CD4-positive, alpha-beta T cell (primary cell): ENCODE data around the gene TLR6. TPM values are rescaled to one million over a fixed set of nuclear protein-coding genes. Genes with fewer than 3 reads are reported as not detected.
"Not testable (repeated sequence)": the region's sequence is repeated elsewhere in the genome, so short reads cannot be mapped to it uniquely, and the experiment has no call there.

Experiments
- ATAC-seq: fragments of 200-7000 bp; cut with Tn5 transposase; one replicate; pipeline ENCODE4 v1.10.0; 2022; ENCODE audit warnings: mild to moderate bottlenecking; ENCODE audit not compliant: poor library complexity
- CTCF ChIA-PET: fragments of 350-600 bp; sonication (Branson Sonifier 250); formaldehyde crosslinking; loops from one replicate; lab custom pipeline; 2021; ENCODE audit warnings: antibody characterized with exemption, inconsistent platforms; lab: Charles Lee
- POLR2A ChIA-PET: fragments of 350-600 bp; sonication (Branson Sonifier 250); formaldehyde crosslinking; loops from one replicate; lab custom pipeline; 2021; ENCODE audit warnings: antibody characterized with exemption, inconsistent platforms; lab: Charles Lee
- DNase-seq, 14 experiments: peaks; one replicate each; pipeline ENCODE4 v3.0.0-alpha.2; 2013 to 2020; ENCODE audit warnings: mixed read lengths in 2 of 14
- H3K27ac ChIP-seq, 2 donors: one replicate each; pipeline versions ENCODE4 v1.5.1 to v1.7.0; 2013; ENCODE audit warnings: low read length in 2 of 2, low read depth in 1 of 2, mild to moderate bottlenecking in 1 of 2
- H3K27me3 ChIP-seq, 2 experiments: 1 replicate in 1 of 2; 2 replicates in 1 of 2; pipeline versions ENCODE4 v1.6.1 to v1.7.0; 2013; ENCODE audit warnings: low read length in 2 of 2, control low read depth in 1 of 2, mild to moderate bottlenecking in 1 of 2, moderate library complexity in 1 of 2; ENCODE audit not compliant: insufficient read depth in 2 of 2, control insufficient read depth in 1 of 2
- H3K36me3 ChIP-seq: one replicate; pipeline ENCODE4 v1.6.1; 2013; ENCODE audit warnings: low read length, control low read depth; ENCODE audit not compliant: insufficient read depth
- H3K4me1 ChIP-seq: one replicate; pipeline ENCODE4 v1.6.1; 2013; ENCODE audit warnings: low read length, control low read depth; ENCODE audit not compliant: insufficient read depth
- H3K4me3 ChIP-seq: one replicate; pipeline ENCODE4 v1.5.1; 2013; ENCODE audit warnings: mild to moderate bottlenecking, low read length, moderate library complexity
- H3K9me3 ChIP-seq, 2 experiments: 1 replicate in 1 of 2; 2 replicates in 1 of 2; pipeline versions ENCODE4 v1.6.1 to v1.7.0; 2013; ENCODE audit warnings: low read length in 2 of 2, mild to moderate bottlenecking in 2 of 2, control low read depth in 1 of 2, moderate library complexity in 1 of 2; ENCODE audit not compliant: control insufficient read depth in 1 of 2, insufficient read depth in 1 of 2
- H3K27ac Mint-ChIP-seq: one replicate; pipeline ENCODE4 v1.8.0; 2020; ENCODE audit warnings: mixed read lengths
- H3K27me3 Mint-ChIP-seq: one replicate; pipeline ENCODE4 v1.8.0; 2021; ENCODE audit warnings: mixed read lengths
- H3K36me3 Mint-ChIP-seq: one replicate; pipeline ENCODE4 v1.8.0; 2021; ENCODE audit warnings: low read depth, mixed read lengths
- H3K4me1 Mint-ChIP-seq: one replicate; pipeline ENCODE4 v1.8.0; 2021; ENCODE audit warnings: low read depth, mixed read lengths
- H3K4me3 Mint-ChIP-seq: one replicate; pipeline ENCODE4 v1.8.0; 2020; ENCODE audit warnings: mild to moderate bottlenecking, mixed read lengths
- H3K9me3 Mint-ChIP-seq: one replicate; pipeline ENCODE4 v1.8.0; 2020; ENCODE audit warnings: mixed read lengths
- CTCF ChIP-seq: fragments of 200-600 bp; IDR thresholded peaks from one replicate; pipeline ENCODE4 v1.8.0; 2022; ENCODE audit warnings: antibody characterized with exemption, mild to moderate bottlenecking
- intact Hi-C, 2 experiments: fragments of 100-400 bp; cut with DNase I in 1 of 2; cut with micrococcal nuclease in 1 of 2; formaldehyde crosslinking; loops; one replicate each; pipeline versions ENCODE4 v1.15.1 to v1.9.0; 2023 to 2025; cut with DNase I, micrococcal nuclease
- total RNA-seq, 174 experiments: library from RNA in 2 of 174; stranded (reverse) in 2 of 174; gene quantifications; one replicate each; pipeline ENCODE4 v1.2.3 and lab custom pipeline; 2021 to 2026

Gene TLR6
- total RNA-seq, 2 experiments from 2014 or later = 0.69 to 1.3 TPM

GRCh38 chr4:38815885-38816782 is 40.5 kb downstream of the TLR6 start:
- ATAC-seq = no peak
- Mint-ChIP-seq H3K4me3 (no peak overlapping the region), H3K4me1 (peaks cover 9% of the 10 kb centered on the region), H3K36me3 (no peaks in the 10 kb centered on the region), H3K9me3 (peaks cover 5% of the 10 kb centered on the region), H3K27me3 (no peaks in the 10 kb centered on the region), H3K27ac (no peak overlapping the region)
- Histone ChIP-seq H3K9me3 (peaks cover 6 to 8% of the 10 kb centered on the region in 2 experiments), H3K27ac (no peak overlapping the region), H3K36me3 (no peaks in the 10 kb centered on the region), H3K27me3 (no peaks in the 10 kb centered on the region), H3K4me1 (no peaks in the 10 kb centered on the region), H3K4me3 (no peak overlapping the region)
- TF ChIP-seq CTCF = no peak
- ChIA-PET CTCF (no interaction called here), POLR2A (interaction anchor here (0.6 kb wide), 1 partner anchor 15 kb away, joined by 3 read pairs; no protein-coding TSS in a partner anchor)
- intact Hi-C loops = no loop called here
- DNase-seq = peak in 3 of 14 experiments; percentile 6 to 53 (median 37)

- Histone ChIP-seq H3K4me1 (no peaks in the 10 kb centered on the region), H3K9me3 (peaks cover 6 to 8% of the 10 kb centered on the region in 2 experiments), H3K27me3 (no peaks in the 10 kb centered on the region), H3K4me3 (no peak overlapping the region), H3K27ac (no peak overlapping the region), H3K36me3 (no peaks in the 10 kb centered on the region)
- Mint-ChIP-seq H3K27me3 (no peaks in the 10 kb centered on the region), H3K4me3 (no peak overlapping the region), H3K4me1 (peaks cover 3% of the 10 kb centered on the region), H3K36me3 (no peaks in the 10 kb centered on the region), H3K27ac (no peak overlapping the region), H3K9me3 (peaks cover 5% of the 10 kb centered on the region)
- POLR2A ChIA-PET = no interaction called here
- DNase-seq (no peak), ATAC-seq (no peak)
- no peak for TF ChIP-seq CTCF
- intact Hi-C loops = no loop called here
- CTCF ChIA-PET = no interaction called here
These were observed 42.2 kb downstream of the TLR6 start for GRCh38 chr4:38814386-38814785.

- Mint-ChIP-seq H3K9me3 (peaks cover 5% of the 10 kb centered on the region), H3K27ac (no peak overlapping the region), H3K27me3 (no peaks in the 10 kb centered on the region), H3K36me3 (no peaks in the 10 kb centered on the region), H3K4me3 (no peak overlapping the region), H3K4me1 (no peaks in the 10 kb centered on the region)
- Histone ChIP-seq H3K36me3 (no peaks in the 10 kb centered on the region), H3K27me3 (no peaks in the 10 kb centered on the region), H3K4me3 (no peak overlapping the region), H3K9me3 (peaks cover 6 to 8% of the 10 kb centered on the region in 2 experiments), H3K27ac (no peak overlapping the region), H3K4me1 (peaks cover under 1% of the 10 kb centered on the region)
- CTCF ChIA-PET = no interaction called here
- intact Hi-C loops = no loop called here
- TF ChIP-seq CTCF = no peak
- DNase-seq (no peak), ATAC-seq (no peak)
- POLR2A ChIA-PET = no interaction called here
These were observed 45.3 kb downstream of the TLR6 start for GRCh38 chr4:38811297-38811696.

- H3K27ac Mint-ChIP-seq, H3K36me3 ChIP-seq, H3K27ac ChIP-seq, intact Hi-C loops, H3K9me3 Mint-ChIP-seq, POLR2A ChIA-PET, H3K27me3 Mint-ChIP-seq, H3K27me3 ChIP-seq, H3K9me3 ChIP-seq, H3K4me3 ChIP-seq, DNase-seq, CTCF ChIA-PET, H3K4me3 Mint-ChIP-seq, ATAC-seq: not testable (repeated sequence)
- Mint-ChIP-seq H3K4me1 (peaks cover 37% of the 10 kb centered on the region), H3K36me3 (peaks cover 30% of the 10 kb centered on the region)
- H3K4me1 ChIP-seq = peaks cover 21% of the 10 kb centered on the region
These were observed 49.2 kb downstream of the TLR6 start for GRCh38 chr4:38807462-38807861.

- ATAC-seq, H3K4me3 Mint-ChIP-seq, H3K4me3 ChIP-seq, H3K9me3 Mint-ChIP-seq, H3K27ac ChIP-seq, DNase-seq, H3K27me3 ChIP-seq, intact Hi-C loops, H3K27me3 Mint-ChIP-seq: not testable (repeated sequence)
- Histone ChIP-seq H3K9me3 (peaks cover 18% of the 10 kb centered on the region in 2 experiments), H3K36me3 (peaks cover 18% of the 10 kb centered on the region), H3K4me1 (peaks cover 27% of the 10 kb centered on the region)
- POLR2A ChIA-PET = interaction anchor here (3.1 to 3.4 kb wide), 2 partner anchors 25 to 50 kb away, joined by 17 to 19 read pairs; partner anchors contain the start of genes TLR10 and TLR6
- CTCF ChIA-PET = interaction anchor here (0.6 kb wide), 1 partner anchor 223 kb away, joined by 3 read pairs; no protein-coding TSS in a partner anchor
- Mint-ChIP-seq H3K27ac (peak overlapping the region; percentile 88), H3K36me3 (peaks cover 42% of the 10 kb centered on the region), H3K4me1 (peaks cover 41% of the 10 kb centered on the region)
These were observed 50.4 kb downstream of the TLR6 start for GRCh38 chr4:38806251-38806650.
